H9 (cell line): ENCODE measurements around the gene MRPL41. TPM values are rescaled to one million over a fixed set of nuclear protein-coding genes. Genes with fewer than 3 reads are reported as not detected.

Source experiments
- DNase-seq: peaks from one replicate; pipeline ENCODE4 v3.0.0-alpha.2; 2017
- H2AFZ ChIP-seq: one replicate; pipeline ENCODE4 v1.6.1; 2013; ENCODE audit warnings: mild to moderate bottlenecking, low read length, control low read depth, moderate library complexity
- H2AK5ac ChIP-seq: 2 replicates; pipeline ENCODE4 v1.6.1; 2013; ENCODE audit warnings: low read length, control low read depth, mixed read lengths; ENCODE audit not compliant: insufficient read length
- H2BK120ac ChIP-seq: one replicate; pipeline ENCODE4 v1.6.1; 2013; ENCODE audit warnings: low read depth, mild to moderate bottlenecking, low read length, control low read depth, inconsistent platforms; ENCODE audit not compliant: poor library complexity, severe bottlenecking
- H2BK12ac ChIP-seq: 2 replicates; pipeline ENCODE4 v1.6.1; 2013; ENCODE audit warnings: low read length, control low read depth, mixed read lengths, low read depth; ENCODE audit not compliant: insufficient read length
- H2BK15ac ChIP-seq: 2 replicates; pipeline ENCODE4 v1.6.1; 2013; ENCODE audit warnings: low read depth, low read length, control low read depth
- H2BK20ac ChIP-seq: one replicate; pipeline ENCODE4 v1.6.1; 2013; ENCODE audit warnings: low read depth, mild to moderate bottlenecking, low read length, control low read depth, inconsistent platforms; ENCODE audit not compliant: poor library complexity, severe bottlenecking
- H2BK5ac ChIP-seq: 2 replicates; pipeline ENCODE4 v1.6.1; 2013; ENCODE audit warnings: low read length, control low read depth, mixed read lengths; ENCODE audit not compliant: insufficient read length
- H3K14ac ChIP-seq: 2 replicates; pipeline ENCODE4 v1.6.1; 2013; ENCODE audit warnings: low read length, control low read depth; ENCODE audit not compliant: insufficient read depth
- H3K18ac ChIP-seq: 2 replicates; pipeline ENCODE4 v1.6.1; 2013; ENCODE audit warnings: low read depth, mild to moderate bottlenecking, mixed read lengths, low read length, control low read depth; ENCODE audit not compliant: insufficient read length
- H3K23ac ChIP-seq: 2 replicates; pipeline ENCODE4 v1.6.1; 2013; ENCODE audit warnings: low read length, control low read depth, mixed read lengths, low read depth; ENCODE audit not compliant: insufficient read length
- H3K23me2 ChIP-seq: 2 replicates; pipeline ENCODE4 v1.6.1; 2013; ENCODE audit warnings: low read depth, mild to moderate bottlenecking, mixed read lengths, low read length, control low read depth; ENCODE audit not compliant: insufficient read length, poor library complexity, severe bottlenecking
- H3K27ac ChIP-seq: 2 replicates; pipeline ENCODE4 v1.5.1; 2013; ENCODE audit warnings: low read length, control low read depth, mixed read lengths, low read depth; ENCODE audit not compliant: insufficient read length
- H3K27me3 ChIP-seq: 2 replicates; pipeline ENCODE4 v1.6.1; 2013; ENCODE audit warnings: low read length, control low read depth, inconsistent platforms; ENCODE audit not compliant: insufficient read depth
- H3K4ac ChIP-seq: 2 replicates; pipeline ENCODE4 v1.6.1; 2013; ENCODE audit warnings: low read depth, mild to moderate bottlenecking, control low read depth, inconsistent platforms, low read length, moderate library complexity
- H3K4me1 ChIP-seq: 2 replicates; pipeline ENCODE4 v1.6.1; 2013; ENCODE audit warnings: low read length, control low read depth, inconsistent platforms; ENCODE audit not compliant: insufficient read depth
- H3K4me2 ChIP-seq: 2 replicates; pipeline ENCODE4 v1.6.1; 2013; ENCODE audit warnings: low read length, control low read depth, mixed read lengths; ENCODE audit not compliant: insufficient read length, insufficient read depth
- H3K56ac ChIP-seq: 2 replicates; pipeline ENCODE4 v1.6.1; 2013; ENCODE audit warnings: low read depth, mild to moderate bottlenecking, mixed read lengths, low read length, control low read depth; ENCODE audit not compliant: insufficient read length
- H3K79me1 ChIP-seq: 2 replicates; pipeline ENCODE4 v1.6.1; 2013; ENCODE audit warnings: low read depth, mild to moderate bottlenecking, moderate library complexity, low read length, control low read depth, inconsistent platforms; ENCODE audit not compliant: insufficient read depth, poor library complexity, severe bottlenecking
- H3K79me2 ChIP-seq: 2 replicates; pipeline ENCODE4 v1.6.1; 2013; ENCODE audit warnings: low read length, control low read depth, inconsistent platforms; ENCODE audit not compliant: insufficient read depth
- H3K9ac ChIP-seq: 2 replicates; pipeline ENCODE4 v1.6.1; 2013; ENCODE audit warnings: low read length, control low read depth, mixed read lengths; ENCODE audit not compliant: insufficient read length; ENCODE audit errors: extremely low read depth
- H3K9me3 ChIP-seq: one replicate; pipeline ENCODE4 v1.6.1; 2013; ENCODE audit warnings: low read depth, low read length, inconsistent platforms; ENCODE audit not compliant: control insufficient read depth
- H3T11ph ChIP-seq: one replicate; pipeline ENCODE4 v1.6.1; 2013; ENCODE audit warnings: mild to moderate bottlenecking, low read length, control low read depth, inconsistent platforms
- H4K20me1 ChIP-seq: one replicate; pipeline ENCODE4 v1.6.1; 2013; ENCODE audit not compliant: control insufficient read depth, insufficient read length, insufficient read depth
- H4K5ac ChIP-seq: 2 replicates; pipeline ENCODE4 v1.6.1; 2013; ENCODE audit warnings: low read depth, mild to moderate bottlenecking, mixed read lengths, low read length, control low read depth; ENCODE audit not compliant: insufficient read length
- H4K8ac ChIP-seq: replicated peaks from 2 replicates; pipeline ENCODE4 v1.6.1; 2013; ENCODE audit warnings: low read length, control low read depth, mixed read lengths, low read depth; ENCODE audit not compliant: insufficient read length
- H4K91ac ChIP-seq: 2 replicates; pipeline ENCODE4 v1.6.1; 2013; ENCODE audit warnings: low read depth, mild to moderate bottlenecking, moderate library complexity, mixed read lengths, low read length, control low read depth; ENCODE audit not compliant: insufficient read length
- H3K27ac Mint-ChIP-seq, 3 experiments: 2 replicates in 2 of 3; 3 replicates in 1 of 3; pipeline ENCODE4 v1.8.0; 2020 to 2021; ENCODE audit warnings: mixed read lengths in 3 of 3, mild to moderate bottlenecking in 1 of 3, moderate library complexity in 1 of 3
- H3K27me3 Mint-ChIP-seq: 2 replicates; pipeline ENCODE4 v1.8.0; 2021; ENCODE audit warnings: low read depth, mild to moderate bottlenecking, moderate library complexity, mixed read lengths
- H3K36me3 Mint-ChIP-seq, 3 experiments: 2 replicates in 2 of 3; 3 replicates in 1 of 3; pipeline ENCODE4 v1.8.0; 2020 to 2021; ENCODE audit warnings: low read depth in 3 of 3, mixed read lengths in 3 of 3; ENCODE audit not compliant: insufficient read depth in 1 of 3
- H3K4me1 Mint-ChIP-seq, 2 experiments: 2 replicates each; pipeline ENCODE4 v1.8.0; 2020; ENCODE audit warnings: mixed read lengths in 2 of 2
- H3K4me3 Mint-ChIP-seq, 2 experiments: 2 replicates in 1 of 2; 3 replicates in 1 of 2; pipeline ENCODE4 v1.8.0; 2020 to 2021; ENCODE audit warnings: mild to moderate bottlenecking in 2 of 2, mixed read lengths in 2 of 2, moderate library complexity in 1 of 2
- H3K9me3 Mint-ChIP-seq, 2 experiments: 2 replicates in 1 of 2; 3 replicates in 1 of 2; pipeline ENCODE4 v1.8.0; 2020; ENCODE audit warnings: mild to moderate bottlenecking in 2 of 2, mixed read lengths in 2 of 2, moderate library complexity in 1 of 2
- CTCF ChIP-seq: fragments of 200-600 bp; sonication (generic); conservative IDR thresholded peaks from 3 replicates; pipeline ENCODE4 v1.8.0; 2021; ENCODE audit warnings: antibody characterized with exemption, mild to moderate bottlenecking
- WGBS: extraction: QIAGEN DNeasy Blood & Tissue Kit; methylation state at CpG from one replicate; pipeline ENCODE4 v1.1.7; 2013; ENCODE audit warnings: missing lambda C conversion rate, low lambda C conversion rate, mixed read lengths; ENCODE audit not compliant: insufficient read length; ENCODE audit errors: extremely low coverage; 5-methylcytosine and 5-hydroxymethylcytosine counted together
- total RNA-seq: library from RNA; stranded (reverse); gene quantifications from 2 replicates; pipeline ENCODE4 v1.2.1, GENCODE V29; 2021

Gene MRPL41
- total RNA-seq, 1 experiment from 2014 or later, result 52.2 TPM

GRCh38 chr9:137506702-137507171, 44.9 kb upstream of the MRPL41 start:
- Mint-ChIP-seq H3K27ac (no peak overlapping the region; a peak in 1 of 7 replicates), H3K4me1 (no peaks in the 10 kb centered on the region), H3K4me3 (no peak overlapping the region), H3K9me3 (peaks cover 29 to 77% of the 10 kb centered on the region in 2 experiments), H3K36me3 (peaks cover 4 to 14% (median 13%) of the 10 kb centered on the region in 3 experiments), H3K27me3 (peaks cover 23% of the 10 kb centered on the region)
- Histone ChIP-seq H4K20me1 (no peaks in the 10 kb centered on the region), H3K9me3 (no peaks in the 10 kb centered on the region), H4K5ac (no peak overlapping the region), H2AFZ (no peak overlapping the region), H4K8ac (no peak overlapping the region), H3K4ac (no peak overlapping the region), H3K4me2 (no peak overlapping the region), H2BK20ac (no peak overlapping the region), H2BK120ac (no peak overlapping the region), H3K27ac (no peak overlapping the region), H3K27me3 (no peaks in the 10 kb centered on the region), H3K56ac (no peak overlapping the region), H3K23me2 (no peaks in the 10 kb centered on the region), H2BK12ac (no peak overlapping the region), H3K18ac (no peak overlapping the region), H3K14ac (no peak overlapping the region), H3K9ac (no peak overlapping the region), H3K4me1 (no peaks in the 10 kb centered on the region), H3T11ph (no peak overlapping the region), H2AK5ac (no peak overlapping the region), H2BK15ac (no peak overlapping the region), H2BK5ac (no peak overlapping the region), H3K79me1 (no peaks in the 10 kb centered on the region), H3K79me2 (no peaks in the 10 kb centered on the region), H3K23ac (no peak overlapping the region), H4K91ac (no peak overlapping the region)
- no peak for DNase-seq
- no peak for TF ChIP-seq CTCF
- WGBS, result no CpG with 5 or more reads among the region's 26 CpGs
